Mucosa of gallbladder (tissue), 1 donor: ENCODE data around the gene BABAM2. TPM values are rescaled to one million over a fixed set of nuclear protein-coding genes. Genes with fewer than 3 reads are reported as not detected.
"Not testable (repeated sequence)": the region's sequence is repeated elsewhere in the genome, so short reads cannot be mapped to it uniquely, and the experiment has no call there.

Experiments used
- DNase-seq: peaks from one replicate; pipeline ENCODE4 v3.0.0-alpha.2; 2020; ENCODE audit warnings: low spot score
- total RNA-seq: library from RNA; stranded (reverse); gene quantifications from one replicate; pipeline ENCODE4 v1.2.1, GENCODE V29; 2021
- donor health status: DM: no; HTN: no; CAD: no.

BABAM2 gene
- total RNA-seq, 1 donor from 2014 or later = 47.3 TPM

- DNase-seq = no peak
These were observed 11.7 kb upstream of the BABAM2 start for GRCh38 chr2:27878825-27879224.

- not testable (repeated sequence) for DNase-seq
These were observed 8.5 kb upstream of the BABAM2 start for GRCh38 chr2:27881815-27882583.

- DNase-seq = not testable (repeated sequence)
These were observed 8.0 kb upstream of the BABAM2 start for GRCh38 chr2:27882584-27882922.

- no peak for DNase-seq
These were observed 5.9 kb upstream of the BABAM2 start for GRCh38 chr2:27884601-27885000.

GRCh38 chr2:27885234-27885633 is 5.3 kb upstream of the BABAM2 start:
- DNase-seq = no peak

- no peak for DNase-seq
These were observed 4.9 kb upstream of the BABAM2 start for GRCh38 chr2:27885661-27886060.

- no peak for DNase-seq
These were observed 4.2 kb upstream of the BABAM2 start for GRCh38 chr2:27886322-27886721.

- no peak for DNase-seq
These were observed 3.4 kb upstream of the BABAM2 start for GRCh38 chr2:27887111-27887510.

GRCh38 chr2:27887830-27888229 is 2.7 kb upstream of the BABAM2 start:
- no peak for DNase-seq

- no peak for DNase-seq
These were observed 1.7 kb upstream of the BABAM2 start for GRCh38 chr2:27888790-27889189.

- DNase-seq = peak; percentile 16
These were observed 769 bp upstream of the BABAM2 start for GRCh38 chr2:27889774-27890145.

GRCh38 chr2:27890924-27891672 is 569 bp downstream of the BABAM2 start:
- peak; percentile 91 for DNase-seq

GRCh38 chr2:27891673-27892105 is 1.2 kb downstream of the BABAM2 start:
- DNase-seq = no peak

- no peak for DNase-seq
These were observed 2.5 kb downstream of the BABAM2 start for GRCh38 chr2:27893006-27893405.

GRCh38 chr2:27897717-27898116 is 7.2 kb downstream of the BABAM2 start:
- DNase-seq = no peak

- no peak for DNase-seq
These were observed 10.7 kb downstream of the BABAM2 start for GRCh38 chr2:27901234-27901633.

- DNase-seq = no peak
These were observed 11.6 kb downstream of the BABAM2 start for GRCh38 chr2:27902098-27902497.

GRCh38 chr2:27903018-27903417 is 12.5 kb downstream of the BABAM2 start:
- no peak for DNase-seq

GRCh38 chr2:27903649-27904404 is 13.3 kb downstream of the BABAM2 start:
- DNase-seq = no peak

GRCh38 chr2:27904405-27904665 is 13.8 kb downstream of the BABAM2 start:
- no peak for DNase-seq

GRCh38 chr2:27906074-27906473 is 15.5 kb downstream of the BABAM2 start:
- DNase-seq = no peak

GRCh38 chr2:27907547-27907946 is 17.0 kb downstream of the BABAM2 start:
- DNase-seq = no peak

GRCh38 chr2:27909901-27910300 is 19.4 kb downstream of the BABAM2 start:
- DNase-seq = no peak
